Bronchial epithelial cell (primary cell): ENCODE measurements around the gene RIMBP2. TPM values are rescaled to one million over a fixed set of nuclear protein-coding genes. Genes with fewer than 3 reads are reported as not detected.

Source experiments
- DNase-seq: peaks from one replicate; pipeline ENCODE4 v3.0.0-alpha.2; 2010; ENCODE audit warnings: low read depth
- FAIRE-seq: peaks from 2 replicates; lab custom pipeline; 2011; peaks lifted over from hg19 to GRCh38; lab: Jason Lieb, UNC
- H3K27me3 ChIP-seq: 2 replicates; pipeline ENCODE4 v1.5.1; 2011; ENCODE audit warnings: low read length; ENCODE audit not compliant: control insufficient read depth, insufficient read depth
- H3K36me3 ChIP-seq: 2 replicates; pipeline ENCODE4 v1.5.1; 2011; ENCODE audit warnings: low read length; ENCODE audit not compliant: control insufficient read depth, insufficient read depth
- H3K4me3 ChIP-seq: 2 replicates; pipeline ENCODE4 v1.5.1; 2011; ENCODE audit warnings: mild to moderate bottlenecking, low read depth, low read length, control low read depth
- CTCF ChIP-seq: IDR thresholded peaks from 2 replicates; pipeline ENCODE4 v1.5.1; 2011; ENCODE audit warnings: mild to moderate bottlenecking, moderate library complexity, low read length, control low read depth, inconsistent platforms; ENCODE audit not compliant: insufficient read depth, severe bottlenecking
- total RNA-seq: library from RNA; depleted of rRNA; stranded (reverse); fragments of >200 nt; gene quantifications from 2 replicates; pipeline ENCODE4 v1.2.1, GENCODE V29; 2014

The RIMBP2 gene
- total RNA-seq, 1 donor from 2014 or later, result not detected

- no peak for TF ChIP-seq CTCF
- no peaks in the 10 kb centered on the region for H3K27me3 ChIP-seq
- no peaks in the 10 kb centered on the region for H3K36me3 ChIP-seq
- no peak for FAIRE-seq
- DNase-seq, result no peak
- no peak overlapping the region for H3K4me3 ChIP-seq
Measured at GRCh38 chr12:130412384-130412783, 303.7 kb downstream of the RIMBP2 start.

- FAIRE-seq (no peak), DNase-seq (no peak)
- Histone ChIP-seq H3K4me3 (no peak overlapping the region), H3K36me3 (no peaks in the 10 kb centered on the region), H3K27me3 (no peaks in the 10 kb centered on the region)
- no peak for TF ChIP-seq CTCF
Measured at GRCh38 chr12:130405332-130405731, 310.8 kb downstream of the RIMBP2 start.

GRCh38 chr12:130401703-130402102, 314.4 kb downstream of the RIMBP2 start:
- Histone ChIP-seq H3K36me3 (no peaks in the 10 kb centered on the region), H3K4me3 (no peak overlapping the region), H3K27me3 (no peaks in the 10 kb centered on the region)
- no peak for DNase-seq
- no peak for FAIRE-seq
- TF ChIP-seq CTCF, result no peak

GRCh38 chr12:130398100-130398848, 317.8 kb downstream of the RIMBP2 start:
- H3K4me3 ChIP-seq, result no peak overlapping the region
- no peak for TF ChIP-seq CTCF
- no peak for DNase-seq
- H3K36me3 ChIP-seq, result no peaks in the 10 kb centered on the region
- FAIRE-seq, result no peak
- H3K27me3 ChIP-seq, result no peaks in the 10 kb centered on the region

GRCh38 chr12:130396667-130397066, 319.4 kb downstream of the RIMBP2 start:
- no peaks in the 10 kb centered on the region for H3K27me3 ChIP-seq
- FAIRE-seq, result no peak
- TF ChIP-seq CTCF, result no peak
- H3K36me3 ChIP-seq, result no peaks in the 10 kb centered on the region
- DNase-seq, result no peak
- no peak overlapping the region for H3K4me3 ChIP-seq

GRCh38 chr12:130394906-130395305, 321.2 kb downstream of the RIMBP2 start:
- no peak for TF ChIP-seq CTCF
- no peak for DNase-seq
- no peak for FAIRE-seq
- H3K4me3 ChIP-seq, result no peak overlapping the region
- no peaks in the 10 kb centered on the region for H3K27me3 ChIP-seq
- no peaks in the 10 kb centered on the region for H3K36me3 ChIP-seq
